A549 treated with CpdA at 1 μM for 4 hours (cell line): Measurements from ENCODE around the gene OMG. TPM values are rescaled to one million over a fixed set of nuclear protein-coding genes. Genes with fewer than 3 reads are reported as not detected.

Experiments
- total RNA-seq: library from RNA; stranded (reverse); fragments of 200-300 nt; extraction: Qiagen RNA extraction; gene quantifications from 5 replicates; pipeline ENCODE4 v1.2.3, GENCODE V29; 2022; ENCODE audit warnings: low read depth

OMG gene, protein sequence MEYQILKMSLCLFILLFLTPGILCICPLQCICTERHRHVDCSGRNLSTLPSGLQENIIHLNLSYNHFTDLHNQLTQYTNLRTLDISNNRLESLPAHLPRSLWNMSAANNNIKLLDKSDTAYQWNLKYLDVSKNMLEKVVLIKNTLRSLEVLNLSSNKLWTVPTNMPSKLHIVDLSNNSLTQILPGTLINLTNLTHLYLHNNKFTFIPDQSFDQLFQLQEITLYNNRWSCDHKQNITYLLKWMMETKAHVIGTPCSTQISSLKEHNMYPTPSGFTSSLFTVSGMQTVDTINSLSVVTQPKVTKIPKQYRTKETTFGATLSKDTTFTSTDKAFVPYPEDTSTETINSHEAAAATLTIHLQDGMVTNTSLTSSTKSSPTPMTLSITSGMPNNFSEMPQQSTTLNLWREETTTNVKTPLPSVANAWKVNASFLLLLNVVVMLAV
- not detected in 5 replicates for total RNA-seq

DNA sequence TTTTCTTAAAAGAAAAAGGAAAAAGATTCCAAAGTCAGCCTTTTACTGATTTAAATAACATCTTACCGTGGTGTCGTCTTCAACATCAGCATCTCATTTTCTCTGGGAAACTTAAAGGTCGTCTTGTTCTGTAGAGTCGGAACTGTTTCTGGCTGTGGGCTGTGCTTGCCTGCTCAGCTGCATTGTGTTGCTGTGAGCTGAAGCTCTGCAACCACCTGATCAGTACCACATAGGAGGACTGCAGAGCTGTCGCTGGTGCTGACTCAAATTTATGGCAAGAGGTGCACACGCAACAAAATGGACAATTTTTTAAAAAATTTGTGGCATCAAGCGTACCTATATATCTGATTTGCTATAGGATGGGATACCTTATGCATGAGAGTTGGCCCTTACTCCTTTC, at the start of gene OMG:
OMG (minus strand) TSS at position 150 of the 400 bp plus-strand sequence. CDS start 908 bp downstream, outside the sequence.

DNA sequence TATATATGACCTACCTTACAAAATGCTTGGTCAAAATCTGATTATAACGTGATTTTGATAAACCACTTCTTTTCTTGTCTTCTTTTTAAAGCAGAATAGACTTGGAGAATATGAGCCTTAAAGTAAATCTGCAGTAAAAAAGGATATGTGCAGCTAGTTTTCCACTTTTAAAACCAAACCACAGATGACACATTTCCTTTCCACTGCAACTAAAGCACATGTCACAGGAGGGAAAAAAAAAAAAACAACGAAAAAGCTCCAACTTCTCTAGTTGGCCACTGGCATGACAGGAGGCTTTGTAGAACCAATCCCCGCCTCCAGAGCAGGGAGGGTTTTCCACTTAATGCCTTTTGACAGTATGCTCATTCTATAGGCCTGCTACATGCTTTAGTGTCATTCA, 24.4 kb upstream of the OMG start, which contains the start of gene EVI2A:
EVI2A (minus strand) TSS at position 142 of the 400 bp plus-strand sequence. CDS start 2,609 bp downstream, outside the sequence.

DNA sequence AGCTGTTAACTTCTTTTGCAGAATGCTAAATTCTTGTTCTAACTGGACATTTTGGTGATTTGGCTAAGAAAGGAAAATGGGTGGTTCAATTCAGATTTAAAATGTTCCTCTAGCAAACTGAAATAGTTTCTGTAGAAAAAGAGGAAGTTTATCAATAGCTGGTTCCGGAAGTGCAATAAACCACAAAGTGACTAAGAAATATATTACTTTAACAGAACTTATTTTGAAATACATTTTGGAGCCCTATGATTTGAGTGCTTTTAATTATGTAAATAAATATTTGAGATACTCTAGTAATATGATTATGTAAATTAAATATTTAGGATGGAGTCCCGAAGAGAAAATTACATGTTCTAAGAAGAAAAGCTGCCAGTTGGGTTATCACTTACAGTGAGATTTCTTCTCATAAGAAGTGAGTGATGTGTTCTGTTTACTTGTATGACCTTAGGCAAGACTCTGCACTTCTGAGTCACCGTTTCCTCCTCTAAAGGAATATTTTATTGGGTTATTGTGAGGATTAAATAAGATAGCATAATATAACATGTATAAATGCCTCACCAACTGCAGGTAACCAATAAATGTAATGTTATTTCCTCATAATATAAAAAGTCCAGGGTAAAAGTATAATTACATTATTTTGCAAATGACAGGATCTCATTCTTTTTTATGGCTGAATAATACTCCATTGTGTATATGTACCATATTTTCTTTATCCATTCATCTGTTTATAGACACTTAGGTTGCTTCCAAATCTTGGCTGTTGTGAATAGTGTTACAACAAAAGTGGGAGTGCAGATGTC, 17.1 kb upstream of the OMG start, which contains the start of gene EVI2B:
EVI2B (minus strand) TSS at position 73 of the 800 bp plus-strand sequence. CDS start 8,445 bp downstream, outside the sequence.

Other genes starting within 250 kb of the OMG start
- gene NF1, start 202.3 kb downstream of the OMG start, total RNA-seq = 16.3 to 22.3 TPM (median 21.5 TPM) in 5 replicates
- gene EVI2B, start 16.8 kb upstream of the OMG start, total RNA-seq = 0.11 to 0.17 TPM (median 0.14 TPM) in 4 of 5 replicates, not detected in the other
- not detected in 5 replicates for gene EVI2A, start 24.4 kb upstream of the OMG start, total RNA-seq
- 0.87 to 2.6 TPM (median 1.8 TPM) in 5 replicates for gene RAB11FIP4, start 94.4 kb upstream of the OMG start, total RNA-seq